Measurements from ENCODE around the gene ANKRD13A. TPM values are rescaled to one million over a fixed set of nuclear protein-coding genes. Genes with fewer than 3 reads are reported as not detected.

ANKRD13A gene
- total RNA-seq, 1 experiment from 2014 or later: 34.5 TPM

GRCh38 chr12:109959411-109960093 is 39.7 kb upstream of the ANKRD13A start:
- DNase-seq: no peak
- intact Hi-C loops (cut with micrococcal nuclease; ENCODE audit: unreplicated experiment): no loop called here
- CTCF ChIA-PET: no interaction called here
- Mint-ChIP-seq H3K9me3 (ENCODE audit: low read depth, unreplicated experiment) (no peaks in the 10 kb centered on the region), H3K4me1 (ENCODE audit: low read depth, unreplicated experiment) (no peaks in the 10 kb centered on the region), H3K36me3 (ENCODE audit: insufficient read depth, unreplicated experiment) (peaks cover 8% of the 10 kb centered on the region), H3K4me3 (ENCODE audit: low read depth, unreplicated experiment) (no peak overlapping the region), H3K27ac (ENCODE audit: unreplicated experiment) (no peak overlapping the region), H3K27me3 (ENCODE audit: unreplicated experiment) (no peaks in the 10 kb centered on the region)
- BruUV-seq (replicated peaks): no TSS peak
- TF ChIP-seq, protein P1, sequence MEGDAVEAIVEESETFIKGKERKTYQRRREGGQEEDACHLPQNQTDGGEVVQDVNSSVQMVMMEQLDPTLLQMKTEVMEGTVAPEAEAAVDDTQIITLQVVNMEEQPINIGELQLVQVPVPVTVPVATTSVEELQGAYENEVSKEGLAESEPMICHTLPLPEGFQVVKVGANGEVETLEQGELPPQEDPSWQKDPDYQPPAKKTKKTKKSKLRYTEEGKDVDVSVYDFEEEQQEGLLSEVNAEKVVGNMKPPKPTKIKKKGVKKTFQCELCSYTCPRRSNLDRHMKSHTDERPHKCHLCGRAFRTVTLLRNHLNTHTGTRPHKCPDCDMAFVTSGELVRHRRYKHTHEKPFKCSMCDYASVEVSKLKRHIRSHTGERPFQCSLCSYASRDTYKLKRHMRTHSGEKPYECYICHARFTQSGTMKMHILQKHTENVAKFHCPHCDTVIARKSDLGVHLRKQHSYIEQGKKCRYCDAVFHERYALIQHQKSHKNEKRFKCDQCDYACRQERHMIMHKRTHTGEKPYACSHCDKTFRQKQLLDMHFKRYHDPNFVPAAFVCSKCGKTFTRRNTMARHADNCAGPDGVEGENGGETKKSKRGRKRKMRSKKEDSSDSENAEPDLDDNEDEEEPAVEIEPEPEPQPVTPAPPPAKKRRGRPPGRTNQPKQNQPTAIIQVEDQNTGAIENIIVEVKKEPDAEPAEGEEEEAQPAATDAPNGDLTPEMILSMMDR (IDR thresholded peaks at IDR 0.05; ENCODE audit: unreplicated experiment): no peak

- CTCF ChIA-PET: no interaction called here
- TF ChIP-seq, protein P1 (IDR thresholded peaks at IDR 0.05; ENCODE audit: unreplicated experiment): no peak
- no peak overlapping the region for H3K27ac Mint-ChIP-seq (ENCODE audit: unreplicated experiment)
- BruUV-seq (replicated peaks): no TSS peak
- H3K9me3 Mint-ChIP-seq (ENCODE audit: low read depth, unreplicated experiment): no peaks in the 10 kb centered on the region
- no peaks in the 10 kb centered on the region for H3K27me3 Mint-ChIP-seq (ENCODE audit: unreplicated experiment)
- H3K4me3 Mint-ChIP-seq (ENCODE audit: low read depth, unreplicated experiment): no peak overlapping the region
- H3K4me1 Mint-ChIP-seq (ENCODE audit: low read depth, unreplicated experiment): no peaks in the 10 kb centered on the region
- DNase-seq: no peak
- peaks cover 8% of the 10 kb centered on the region for H3K36me3 Mint-ChIP-seq (ENCODE audit: insufficient read depth, unreplicated experiment)
- intact Hi-C loops (cut with micrococcal nuclease; ENCODE audit: unreplicated experiment): no loop called here
Measured at GRCh38 chr12:109961201-109961600, 38.0 kb upstream of the ANKRD13A start.

DNA sequence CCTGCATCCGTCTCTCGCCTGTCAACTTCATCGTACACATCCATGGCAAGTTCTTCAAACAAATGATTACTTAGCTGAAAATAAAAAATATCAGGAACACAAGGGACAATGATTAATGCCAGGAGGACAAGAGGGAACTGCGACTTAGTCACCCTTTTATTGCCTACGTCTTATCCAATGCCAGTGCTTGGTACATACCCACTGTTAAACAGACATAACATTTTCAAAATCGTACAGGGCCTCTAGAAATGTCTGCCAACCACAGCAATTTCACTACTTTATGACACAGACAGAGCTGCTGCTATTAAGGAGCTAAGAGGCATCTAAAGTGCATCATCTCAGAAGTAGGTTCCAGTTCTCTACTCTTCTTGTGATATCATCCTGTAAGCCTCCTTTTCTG is 37.6 kb upstream of the ANKRD13A start:
- Mint-ChIP-seq H3K4me1 (ENCODE audit: low read depth, unreplicated experiment) (no peaks in the 10 kb centered on the region), H3K9me3 (ENCODE audit: low read depth, unreplicated experiment) (no peaks in the 10 kb centered on the region), H3K27me3 (ENCODE audit: unreplicated experiment) (no peaks in the 10 kb centered on the region), H3K4me3 (ENCODE audit: low read depth, unreplicated experiment) (no peak overlapping the region), H3K27ac (ENCODE audit: unreplicated experiment) (no peak overlapping the region), H3K36me3 (ENCODE audit: insufficient read depth, unreplicated experiment) (peaks cover 8% of the 10 kb centered on the region)
- TF ChIP-seq, protein P1 (IDR thresholded peaks at IDR 0.05; ENCODE audit: unreplicated experiment): no peak
- no TSS peak for BruUV-seq (replicated peaks)
- intact Hi-C loops (cut with micrococcal nuclease; ENCODE audit: unreplicated experiment): no loop called here
- DNase-seq: no peak
- CTCF ChIA-PET: no interaction called here

GRCh38 chr12:109962398-109962797 is 36.8 kb upstream of the ANKRD13A start:
- no peak overlapping the region for H3K27ac Mint-ChIP-seq (ENCODE audit: unreplicated experiment)
- no peaks in the 10 kb centered on the region for H3K27me3 Mint-ChIP-seq (ENCODE audit: unreplicated experiment)
- H3K4me1 Mint-ChIP-seq (ENCODE audit: low read depth, unreplicated experiment): no peaks in the 10 kb centered on the region
- DNase-seq: no peak
- TF ChIP-seq, protein P1 (IDR thresholded peaks at IDR 0.05; ENCODE audit: unreplicated experiment): no peak
- intact Hi-C loops (cut with micrococcal nuclease; ENCODE audit: unreplicated experiment): no loop called here
- BruUV-seq (replicated peaks): no TSS peak
- CTCF ChIA-PET: no interaction called here
- no peaks in the 10 kb centered on the region for H3K9me3 Mint-ChIP-seq (ENCODE audit: low read depth, unreplicated experiment)
- H3K4me3 Mint-ChIP-seq (ENCODE audit: low read depth, unreplicated experiment): no peak overlapping the region
- peaks cover 8% of the 10 kb centered on the region for H3K36me3 Mint-ChIP-seq (ENCODE audit: insufficient read depth, unreplicated experiment)
